ENCODE results near the gene RETREG3.
"Not testable (repeated sequence)": the region's sequence is repeated elsewhere in the genome, so short reads cannot be mapped to it uniquely, and the experiment has no call there.

RETREG3 gene

DNA sequence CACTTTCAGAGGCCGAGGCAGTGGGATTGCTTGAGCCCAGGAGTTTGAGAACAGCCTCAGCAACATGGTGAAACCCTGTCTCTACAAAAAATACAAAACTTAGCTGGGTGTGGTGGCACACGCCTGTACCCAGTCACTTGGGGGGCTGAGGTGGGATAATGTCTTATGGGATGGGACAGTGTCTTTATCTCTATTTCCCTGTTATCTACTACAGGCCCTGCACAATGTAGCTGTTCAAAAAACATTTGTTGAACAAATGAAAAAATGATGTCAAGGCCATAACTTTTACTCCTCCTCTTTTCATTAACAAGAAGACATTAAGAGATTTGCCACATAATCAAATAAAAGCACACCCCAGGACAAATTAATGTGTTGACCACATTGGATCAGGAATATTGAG, 14.1 kb upstream of the RETREG3 start:
- Histone ChIP-seq H3K27ac (no peak overlapping the region), H3K4me3 (no peak overlapping the region)
- TF ChIP-seq, protein P1, sequence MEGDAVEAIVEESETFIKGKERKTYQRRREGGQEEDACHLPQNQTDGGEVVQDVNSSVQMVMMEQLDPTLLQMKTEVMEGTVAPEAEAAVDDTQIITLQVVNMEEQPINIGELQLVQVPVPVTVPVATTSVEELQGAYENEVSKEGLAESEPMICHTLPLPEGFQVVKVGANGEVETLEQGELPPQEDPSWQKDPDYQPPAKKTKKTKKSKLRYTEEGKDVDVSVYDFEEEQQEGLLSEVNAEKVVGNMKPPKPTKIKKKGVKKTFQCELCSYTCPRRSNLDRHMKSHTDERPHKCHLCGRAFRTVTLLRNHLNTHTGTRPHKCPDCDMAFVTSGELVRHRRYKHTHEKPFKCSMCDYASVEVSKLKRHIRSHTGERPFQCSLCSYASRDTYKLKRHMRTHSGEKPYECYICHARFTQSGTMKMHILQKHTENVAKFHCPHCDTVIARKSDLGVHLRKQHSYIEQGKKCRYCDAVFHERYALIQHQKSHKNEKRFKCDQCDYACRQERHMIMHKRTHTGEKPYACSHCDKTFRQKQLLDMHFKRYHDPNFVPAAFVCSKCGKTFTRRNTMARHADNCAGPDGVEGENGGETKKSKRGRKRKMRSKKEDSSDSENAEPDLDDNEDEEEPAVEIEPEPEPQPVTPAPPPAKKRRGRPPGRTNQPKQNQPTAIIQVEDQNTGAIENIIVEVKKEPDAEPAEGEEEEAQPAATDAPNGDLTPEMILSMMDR (IDR thresholded peaks at IDR 0.05), result no peak
- no peak for DNase-seq (ENCODE audit: low spot score)

DNA sequence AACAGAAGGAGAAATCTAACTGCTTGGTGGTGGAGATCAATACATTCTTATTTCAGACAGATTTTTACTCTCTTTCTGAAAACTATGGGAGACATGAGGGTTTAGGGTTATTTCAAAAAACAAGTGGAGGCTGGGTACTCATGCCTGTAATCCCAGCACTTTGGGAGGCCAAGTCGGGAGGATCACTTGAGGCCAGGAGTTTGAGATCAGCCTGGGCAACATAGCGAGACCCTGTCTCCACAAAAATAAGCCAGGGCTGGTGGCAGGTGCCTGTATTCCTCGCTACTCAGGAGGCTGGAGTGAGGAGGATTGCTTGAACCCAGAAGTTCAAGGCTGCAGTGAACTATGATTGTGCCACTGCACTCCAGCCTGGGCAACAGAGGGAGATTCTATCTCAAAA, 12.8 kb upstream of the RETREG3 start:
- not testable (repeated sequence) for H3K27ac ChIP-seq; H3K4me3 ChIP-seq; DNase-seq (ENCODE audit: low spot score)

DNA sequence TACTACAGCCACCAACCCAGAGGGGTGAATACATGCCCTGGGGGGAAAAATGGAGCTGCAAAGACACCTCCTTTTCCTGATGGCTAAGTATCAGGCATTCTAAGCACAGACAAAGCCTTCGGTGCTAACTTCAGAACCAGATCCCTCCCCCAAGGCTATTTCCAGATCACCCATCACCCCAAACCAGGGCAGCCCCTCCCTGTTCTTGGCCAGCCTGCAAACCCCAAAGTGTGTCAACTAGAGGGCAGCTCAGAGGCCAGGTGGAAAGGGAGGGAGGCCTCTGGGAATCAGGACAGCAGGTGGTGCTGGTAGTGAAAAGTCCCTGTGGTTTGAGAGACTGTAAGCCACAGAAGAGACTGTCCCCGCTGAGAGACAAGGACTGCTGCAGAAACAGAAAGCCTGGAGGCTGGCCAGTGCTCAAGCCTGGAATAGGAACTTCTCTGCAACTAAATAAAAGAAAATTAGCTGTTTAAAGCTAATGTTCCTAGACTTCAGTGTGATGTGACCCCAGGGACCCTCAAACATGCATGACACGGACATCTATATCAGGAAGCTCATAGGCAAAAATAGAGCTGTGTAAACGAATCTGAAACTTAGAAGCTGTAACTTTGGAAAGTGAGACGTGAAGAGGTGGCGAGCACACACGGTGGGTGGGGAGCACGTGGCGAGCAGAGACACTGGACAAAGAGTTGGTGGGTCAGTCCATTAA, 9.4 kb upstream of the RETREG3 start:
- H3K27ac ChIP-seq, result no peak overlapping the region
- TF ChIP-seq, protein P1 (IDR thresholded peaks at IDR 0.05), result no peak
- no peak overlapping the region for H3K4me3 ChIP-seq
- DNase-seq (ENCODE audit: low spot score), result no peak

DNA sequence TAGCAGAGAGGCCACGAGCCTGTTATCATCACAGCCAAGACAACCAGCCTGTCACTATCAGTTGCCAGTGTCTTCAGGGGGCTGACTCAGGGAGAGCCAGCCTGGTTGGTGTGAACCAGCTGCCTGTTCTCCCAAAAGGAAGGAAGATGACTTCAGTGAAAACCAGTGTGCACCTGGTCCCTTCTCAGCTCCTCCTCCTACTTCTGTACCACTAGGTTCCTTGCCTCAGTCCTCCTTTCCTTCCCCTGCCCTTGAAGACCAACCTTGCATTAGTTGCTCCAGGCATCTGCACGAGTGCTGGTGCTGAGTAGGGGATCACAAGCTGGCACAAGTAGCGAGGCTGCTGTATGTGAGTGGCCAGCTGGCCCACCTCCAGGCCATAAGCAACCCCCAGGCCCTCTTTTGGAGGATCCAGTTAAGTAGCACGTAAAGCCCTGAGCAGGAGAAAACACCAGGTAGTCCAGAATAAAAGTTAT, 8.8 kb upstream of the RETREG3 start:
- Histone ChIP-seq H3K4me3 (no peak overlapping the region), H3K27ac (no peak overlapping the region)
- TF ChIP-seq, protein P1 (IDR thresholded peaks at IDR 0.05), result no peak
- DNase-seq (ENCODE audit: low spot score), result no peak

DNA sequence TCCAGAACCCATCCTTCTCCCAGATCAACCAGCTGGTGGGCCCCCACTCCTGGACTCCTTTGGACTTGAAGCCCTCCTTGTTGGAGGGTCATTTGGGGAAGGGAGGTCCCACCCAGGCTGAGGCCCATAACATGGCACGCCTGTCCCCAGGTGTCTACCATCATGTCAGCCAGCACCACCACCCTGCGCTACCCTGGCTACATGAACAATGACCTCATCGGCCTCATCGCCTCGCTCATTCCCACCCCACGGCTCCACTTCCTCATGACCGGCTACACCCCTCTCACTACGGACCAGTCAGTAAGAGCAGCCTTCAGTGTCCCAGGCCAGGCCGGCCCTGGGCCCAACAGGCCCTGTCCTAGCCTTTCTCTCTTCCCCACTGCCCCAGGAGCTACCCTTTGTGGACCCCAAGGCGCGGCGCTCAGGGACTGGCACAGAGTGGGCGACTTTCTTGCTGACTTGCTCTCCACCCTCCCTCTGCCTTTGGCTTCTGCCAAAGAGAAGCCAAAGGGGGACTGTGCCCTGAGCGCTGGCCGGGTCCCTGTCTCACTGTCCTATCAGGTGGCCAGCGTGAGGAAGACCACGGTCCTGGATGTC, 4.6 kb upstream of the RETREG3 start:
- TF ChIP-seq, protein P1 (IDR thresholded peaks at IDR 0.05), result no peak
- Histone ChIP-seq H3K4me3 (no peak overlapping the region), H3K27ac (no peak overlapping the region)
- no peak for DNase-seq (ENCODE audit: low spot score)

DNA sequence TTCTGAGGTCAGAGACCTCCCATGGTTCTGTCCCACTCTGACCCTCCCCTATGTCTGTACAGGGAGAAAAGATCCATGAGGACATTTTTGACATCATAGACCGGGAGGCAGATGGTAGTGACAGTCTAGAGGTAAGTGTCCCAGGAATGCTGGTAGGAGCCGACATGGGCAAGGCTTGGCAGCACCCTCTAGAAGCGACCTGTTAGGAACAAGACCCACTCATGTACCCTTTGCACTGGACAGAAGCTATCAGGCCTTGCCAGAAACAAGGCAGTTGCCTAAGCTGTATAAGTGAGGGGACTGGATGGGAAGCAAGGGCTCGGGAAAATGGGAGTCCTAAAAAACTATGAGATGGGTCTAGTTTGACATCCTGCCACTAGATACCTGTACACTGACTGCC, 2.8 kb upstream of the RETREG3 start:
- H3K27ac ChIP-seq, result no peak overlapping the region
- DNase-seq (ENCODE audit: low spot score), result no peak
- TF ChIP-seq, protein P1 (IDR thresholded peaks at IDR 0.05), result no peak
- no peak overlapping the region for H3K4me3 ChIP-seq

DNA sequence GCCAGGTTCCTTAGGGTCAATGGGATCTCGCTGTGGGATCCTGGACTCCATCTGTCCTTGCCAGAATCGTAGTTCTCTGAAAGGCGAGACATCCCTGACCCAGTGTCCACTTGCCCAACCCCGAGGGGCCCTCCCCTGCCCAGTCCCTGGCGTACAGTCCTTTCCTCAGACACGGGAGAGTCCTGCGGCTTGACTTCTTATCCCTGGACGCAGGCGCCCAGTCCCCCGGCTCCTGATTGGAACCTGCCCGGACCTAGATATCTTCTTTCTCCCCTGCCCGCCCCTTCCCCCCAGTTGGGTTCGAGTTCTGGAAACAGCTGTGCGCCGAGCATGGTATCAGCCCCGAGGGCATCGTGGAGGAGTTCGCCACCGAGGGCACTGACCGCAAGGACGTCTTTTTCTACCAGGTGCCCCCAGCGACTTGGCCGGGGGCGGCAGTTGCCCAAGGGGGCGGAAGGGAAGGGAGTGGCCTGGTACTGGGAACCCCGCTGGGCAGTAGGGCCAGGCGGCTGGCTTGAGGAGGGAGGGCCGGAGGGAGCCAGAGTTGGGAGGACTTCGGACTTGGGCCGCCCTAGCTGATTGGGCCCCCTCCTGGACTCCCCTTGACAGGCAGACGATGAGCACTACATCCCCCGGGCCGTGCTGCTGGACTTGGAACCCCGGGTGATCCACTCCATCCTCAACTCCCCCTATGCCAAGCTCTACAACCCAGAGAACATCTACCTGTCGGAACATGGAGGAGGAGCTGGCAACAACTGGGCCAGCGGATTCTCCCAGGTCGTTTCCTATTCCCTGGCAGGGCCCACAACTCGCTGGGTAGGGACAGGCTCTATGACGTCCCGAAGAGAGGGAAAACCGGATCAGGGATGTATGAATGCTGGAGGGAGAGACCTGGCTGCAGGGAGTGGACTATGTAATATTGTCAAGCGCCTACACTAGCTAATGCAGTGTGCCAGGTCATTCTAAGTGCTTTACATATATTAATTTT, 934 bp upstream of the RETREG3 start:
- Histone ChIP-seq H3K4me3 (peak overlapping the region; percentile 98), H3K27ac (peak overlapping the region; percentile 55 to 88)
- peak; percentile 86 for DNase-seq (ENCODE audit: low spot score)
